ENCODE results near the gene TMEM217. TPM values are rescaled to one million over a fixed set of nuclear protein-coding genes. Genes with fewer than 3 reads are reported as not detected.
A peak's percentile ranks its signal among the peaks of the same experiment; 100 is the strongest.

The TMEM217 gene
- total RNA-seq, 1 donor from 2014 or later: 2.7 TPM

DNA sequence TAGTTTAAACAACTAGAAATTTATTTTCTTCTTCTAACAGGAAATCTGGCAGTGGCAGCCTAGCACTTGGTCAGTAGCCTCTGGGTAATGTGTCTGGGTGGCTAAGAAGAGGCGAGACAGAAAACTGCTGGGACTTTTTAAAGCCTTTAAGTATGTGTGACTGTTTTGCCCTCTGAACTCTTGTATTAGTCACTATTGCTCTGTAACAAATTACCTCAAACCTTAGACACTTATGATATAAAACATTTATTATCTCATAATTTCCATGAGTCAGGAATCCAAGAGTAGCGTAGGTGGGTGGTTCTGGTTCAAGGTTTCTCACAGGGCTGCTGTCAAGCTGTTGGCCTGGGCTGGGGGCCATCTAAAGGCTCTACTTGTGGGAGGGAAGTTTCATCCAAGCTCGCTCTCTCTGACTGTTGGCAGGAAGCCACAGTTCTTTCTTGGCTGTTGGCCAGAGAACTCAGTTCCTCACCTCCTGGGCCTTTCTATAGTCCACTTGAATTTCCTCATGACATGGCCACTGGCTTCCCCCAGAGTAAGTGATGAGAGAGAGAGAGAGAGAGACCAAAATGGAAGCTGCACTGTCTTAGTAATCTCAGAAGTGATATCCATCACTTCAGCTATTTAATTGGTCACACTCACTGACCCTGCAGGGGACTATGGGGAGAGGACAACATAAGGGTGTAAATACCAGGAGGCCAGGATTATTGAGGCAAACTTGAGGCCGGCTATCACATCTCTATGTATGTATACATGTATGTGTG lies 17.8 kb downstream of the TMEM217 start:
- H3K27ac Mint-ChIP-seq: peak overlapping the region; percentile 93
- no peaks in the 10 kb centered on the region for H3K9me3 Mint-ChIP-seq
- H3K4me1 Mint-ChIP-seq: peaks cover 55% of the 10 kb centered on the region
- H3K4me3 Mint-ChIP-seq: no peak overlapping the region
- no peaks in the 10 kb centered on the region for H3K27me3 Mint-ChIP-seq (ENCODE audit: low read depth)
- DNase-seq (ENCODE audit: low spot score in 2 of 2, unreplicated experiment in 2 of 2): peak; percentile 52 to 78
- TF ChIP-seq, protein P1, sequence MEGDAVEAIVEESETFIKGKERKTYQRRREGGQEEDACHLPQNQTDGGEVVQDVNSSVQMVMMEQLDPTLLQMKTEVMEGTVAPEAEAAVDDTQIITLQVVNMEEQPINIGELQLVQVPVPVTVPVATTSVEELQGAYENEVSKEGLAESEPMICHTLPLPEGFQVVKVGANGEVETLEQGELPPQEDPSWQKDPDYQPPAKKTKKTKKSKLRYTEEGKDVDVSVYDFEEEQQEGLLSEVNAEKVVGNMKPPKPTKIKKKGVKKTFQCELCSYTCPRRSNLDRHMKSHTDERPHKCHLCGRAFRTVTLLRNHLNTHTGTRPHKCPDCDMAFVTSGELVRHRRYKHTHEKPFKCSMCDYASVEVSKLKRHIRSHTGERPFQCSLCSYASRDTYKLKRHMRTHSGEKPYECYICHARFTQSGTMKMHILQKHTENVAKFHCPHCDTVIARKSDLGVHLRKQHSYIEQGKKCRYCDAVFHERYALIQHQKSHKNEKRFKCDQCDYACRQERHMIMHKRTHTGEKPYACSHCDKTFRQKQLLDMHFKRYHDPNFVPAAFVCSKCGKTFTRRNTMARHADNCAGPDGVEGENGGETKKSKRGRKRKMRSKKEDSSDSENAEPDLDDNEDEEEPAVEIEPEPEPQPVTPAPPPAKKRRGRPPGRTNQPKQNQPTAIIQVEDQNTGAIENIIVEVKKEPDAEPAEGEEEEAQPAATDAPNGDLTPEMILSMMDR (IDR thresholded peaks at IDR 0.05; ENCODE audit: unreplicated experiment): no peak
- H3K36me3 Mint-ChIP-seq: no peaks in the 10 kb centered on the region

GRCh38 chr6:37239526-37239925 lies 18.4 kb downstream of the TMEM217 start:
- peaks cover 49% of the 10 kb centered on the region for H3K4me1 Mint-ChIP-seq
- H3K27ac Mint-ChIP-seq: peak overlapping the region; percentile 93
- TF ChIP-seq, protein P1 (IDR thresholded peaks at IDR 0.05; ENCODE audit: unreplicated experiment): no peak
- no peak overlapping the region for H3K4me3 Mint-ChIP-seq
- DNase-seq (ENCODE audit: low spot score in 2 of 2, unreplicated experiment in 2 of 2): no peak
- no peaks in the 10 kb centered on the region for H3K36me3 Mint-ChIP-seq
- no peaks in the 10 kb centered on the region for H3K9me3 Mint-ChIP-seq
- no peaks in the 10 kb centered on the region for H3K27me3 Mint-ChIP-seq (ENCODE audit: low read depth)

- no peaks in the 10 kb centered on the region for H3K36me3 Mint-ChIP-seq
- no peaks in the 10 kb centered on the region for H3K9me3 Mint-ChIP-seq
- H3K4me1 Mint-ChIP-seq: peaks cover 39% of the 10 kb centered on the region
- no peak overlapping the region for H3K27ac Mint-ChIP-seq
- no peak overlapping the region for H3K4me3 Mint-ChIP-seq
- H3K27me3 Mint-ChIP-seq (ENCODE audit: low read depth): no peaks in the 10 kb centered on the region
- TF ChIP-seq, protein P1 (IDR thresholded peaks at IDR 0.05; ENCODE audit: unreplicated experiment): no peak
- no peak for DNase-seq (ENCODE audit: low spot score in 2 of 2, unreplicated experiment in 2 of 2)
These were observed 19.6 kb downstream of the TMEM217 start for GRCh38 chr6:37238381-37238780.

- no peaks in the 10 kb centered on the region for H3K36me3 Mint-ChIP-seq
- no peak for DNase-seq (ENCODE audit: low spot score in 2 of 2, unreplicated experiment in 2 of 2)
- no peaks in the 10 kb centered on the region for H3K27me3 Mint-ChIP-seq (ENCODE audit: low read depth)
- no peaks in the 10 kb centered on the region for H3K9me3 Mint-ChIP-seq
- peaks cover 34% of the 10 kb centered on the region for H3K4me1 Mint-ChIP-seq
- no peak overlapping the region for H3K27ac Mint-ChIP-seq
- TF ChIP-seq, protein P1 (IDR thresholded peaks at IDR 0.05; ENCODE audit: unreplicated experiment): no peak
- no peak overlapping the region for H3K4me3 Mint-ChIP-seq
These were observed 20.2 kb downstream of the TMEM217 start for GRCh38 chr6:37237789-37238188.

DNA sequence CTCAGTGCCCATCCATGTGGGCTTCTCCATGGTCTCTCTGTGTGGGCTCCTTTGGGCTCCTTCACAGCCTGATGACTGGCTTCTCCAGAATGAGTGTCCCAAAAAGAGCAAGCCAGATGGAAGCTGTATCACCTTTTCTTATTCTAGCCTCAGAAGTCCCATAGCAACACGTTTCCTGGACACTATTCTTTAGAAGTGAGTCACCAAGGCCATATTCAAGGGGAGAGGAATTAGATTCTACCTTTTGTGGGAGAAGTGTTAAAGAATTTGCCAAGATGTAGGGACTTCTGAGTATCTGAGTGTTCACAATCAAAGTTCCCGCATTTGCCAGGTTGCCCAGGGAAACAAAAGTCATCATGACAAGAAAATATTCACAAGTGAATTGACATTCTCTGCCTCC lies 21.0 kb downstream of the TMEM217 start:
- no peaks in the 10 kb centered on the region for H3K9me3 Mint-ChIP-seq
- peaks cover 26% of the 10 kb centered on the region for H3K4me1 Mint-ChIP-seq
- DNase-seq (ENCODE audit: low spot score in 2 of 2, unreplicated experiment in 2 of 2): no peak
- H3K4me3 Mint-ChIP-seq: no peak overlapping the region
- no peaks in the 10 kb centered on the region for H3K27me3 Mint-ChIP-seq (ENCODE audit: low read depth)
- TF ChIP-seq, protein P1 (IDR thresholded peaks at IDR 0.05; ENCODE audit: unreplicated experiment): no peak
- H3K36me3 Mint-ChIP-seq: no peaks in the 10 kb centered on the region
- no peak overlapping the region for H3K27ac Mint-ChIP-seq
